Measurements from ENCODE around the gene KDM5B. TPM values are rescaled to one million over a fixed set of nuclear protein-coding genes. Genes with fewer than 3 reads are reported as not detected.

Gene KDM5B
- polyA plus RNA-seq, 1 donor from 2014 or later: 88.4 TPM

DNA sequence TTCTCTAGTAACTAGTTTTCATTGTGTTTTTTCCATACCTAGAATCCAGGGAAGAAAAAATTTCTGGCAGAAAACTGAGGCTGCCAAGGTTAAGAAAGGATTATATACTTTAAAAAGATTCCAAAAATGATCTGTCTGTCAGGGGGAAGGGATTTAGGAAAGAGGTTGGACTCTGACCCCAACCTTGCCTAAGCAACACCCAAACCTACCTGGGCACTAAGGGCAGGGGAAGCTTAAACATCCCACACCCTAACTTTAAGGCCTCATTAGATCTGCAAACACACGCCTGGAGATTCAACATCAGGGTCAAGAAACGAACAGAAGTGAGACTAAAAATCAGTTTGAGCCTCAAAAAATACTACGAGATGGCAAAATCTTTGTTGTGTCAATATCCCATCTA is 19.4 kb downstream of the KDM5B start:
- Histone ChIP-seq H3K9me3 (ENCODE audit: low read length) (no peaks in the 10 kb centered on the region), H3K4me3 (ENCODE audit: low read length) (no peak overlapping the region), H4K20me1 (ENCODE audit: insufficient read depth) (peaks cover 76% of the 10 kb centered on the region), H3K79me2 (replicated peaks; ENCODE audit: insufficient read depth, low read length) (peaks cover 96% of the 10 kb centered on the region), H3K4me2 (ENCODE audit: low read length) (no peak overlapping the region), H3F3A (ENCODE audit: insufficient read depth, low read length, poor library complexity, severe bottlenecking) (peaks cover 3% of the 10 kb centered on the region), H2AFZ (ENCODE audit: low read depth, low read length) (no peak overlapping the region), H3K27me3 (ENCODE audit: insufficient read depth, low read depth, low read length) (no peaks in the 10 kb centered on the region), H3K9ac (ENCODE audit: low read length) (no peak overlapping the region), H3K9me2 (ENCODE audit: insufficient read depth, low read length) (no peaks in the 10 kb centered on the region), H3K27ac (ENCODE audit: low read length) (no peak overlapping the region), H3K36me3 (ENCODE audit: insufficient read depth, low read length) (no peaks in the 10 kb centered on the region)
- no peak for TF ChIP-seq RAD21 (conservative IDR thresholded peaks at IDR 0.05)
- no peak for TF ChIP-seq EP300 (conservative IDR thresholded peaks at IDR 0.05; ENCODE audit: poor library complexity, severe bottlenecking)
- TF ChIP-seq, protein P1, sequence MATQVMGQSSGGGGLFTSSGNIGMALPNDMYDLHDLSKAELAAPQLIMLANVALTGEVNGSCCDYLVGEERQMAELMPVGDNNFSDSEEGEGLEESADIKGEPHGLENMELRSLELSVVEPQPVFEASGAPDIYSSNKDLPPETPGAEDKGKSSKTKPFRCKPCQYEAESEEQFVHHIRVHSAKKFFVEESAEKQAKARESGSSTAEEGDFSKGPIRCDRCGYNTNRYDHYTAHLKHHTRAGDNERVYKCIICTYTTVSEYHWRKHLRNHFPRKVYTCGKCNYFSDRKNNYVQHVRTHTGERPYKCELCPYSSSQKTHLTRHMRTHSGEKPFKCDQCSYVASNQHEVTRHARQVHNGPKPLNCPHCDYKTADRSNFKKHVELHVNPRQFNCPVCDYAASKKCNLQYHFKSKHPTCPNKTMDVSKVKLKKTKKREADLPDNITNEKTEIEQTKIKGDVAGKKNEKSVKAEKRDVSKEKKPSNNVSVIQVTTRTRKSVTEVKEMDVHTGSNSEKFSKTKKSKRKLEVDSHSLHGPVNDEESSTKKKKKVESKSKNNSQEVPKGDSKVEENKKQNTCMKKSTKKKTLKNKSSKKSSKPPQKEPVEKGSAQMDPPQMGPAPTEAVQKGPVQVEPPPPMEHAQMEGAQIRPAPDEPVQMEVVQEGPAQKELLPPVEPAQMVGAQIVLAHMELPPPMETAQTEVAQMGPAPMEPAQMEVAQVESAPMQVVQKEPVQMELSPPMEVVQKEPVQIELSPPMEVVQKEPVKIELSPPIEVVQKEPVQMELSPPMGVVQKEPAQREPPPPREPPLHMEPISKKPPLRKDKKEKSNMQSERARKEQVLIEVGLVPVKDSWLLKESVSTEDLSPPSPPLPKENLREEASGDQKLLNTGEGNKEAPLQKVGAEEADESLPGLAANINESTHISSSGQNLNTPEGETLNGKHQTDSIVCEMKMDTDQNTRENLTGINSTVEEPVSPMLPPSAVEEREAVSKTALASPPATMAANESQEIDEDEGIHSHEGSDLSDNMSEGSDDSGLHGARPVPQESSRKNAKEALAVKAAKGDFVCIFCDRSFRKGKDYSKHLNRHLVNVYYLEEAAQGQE (IDR thresholded peaks at IDR 0.05; ENCODE audit: borderline replicate concordance): no peak
- TF ChIP-seq POLR2AphosphoS5 (IDR thresholded peaks at IDR 0.05): no peak
- TF ChIP-seq SMC3 (conservative IDR thresholded peaks at IDR 0.05; ENCODE audit: poor library complexity): no peak
- no peak for TF ChIP-seq TAF1 (IDR thresholded peaks at IDR 0.05; ENCODE audit: low read depth)
- no peak for TF ChIP-seq MXI1 (conservative IDR thresholded peaks at IDR 0.05; ENCODE audit: poor library complexity, severe bottlenecking)
- TF ChIP-seq EZH2 (IDR thresholded peaks at IDR 0.05; ENCODE audit: borderline replicate concordance, insufficient read depth, low read length, poor library complexity, severe bottlenecking): no peak
- TF ChIP-seq, protein P2, sequence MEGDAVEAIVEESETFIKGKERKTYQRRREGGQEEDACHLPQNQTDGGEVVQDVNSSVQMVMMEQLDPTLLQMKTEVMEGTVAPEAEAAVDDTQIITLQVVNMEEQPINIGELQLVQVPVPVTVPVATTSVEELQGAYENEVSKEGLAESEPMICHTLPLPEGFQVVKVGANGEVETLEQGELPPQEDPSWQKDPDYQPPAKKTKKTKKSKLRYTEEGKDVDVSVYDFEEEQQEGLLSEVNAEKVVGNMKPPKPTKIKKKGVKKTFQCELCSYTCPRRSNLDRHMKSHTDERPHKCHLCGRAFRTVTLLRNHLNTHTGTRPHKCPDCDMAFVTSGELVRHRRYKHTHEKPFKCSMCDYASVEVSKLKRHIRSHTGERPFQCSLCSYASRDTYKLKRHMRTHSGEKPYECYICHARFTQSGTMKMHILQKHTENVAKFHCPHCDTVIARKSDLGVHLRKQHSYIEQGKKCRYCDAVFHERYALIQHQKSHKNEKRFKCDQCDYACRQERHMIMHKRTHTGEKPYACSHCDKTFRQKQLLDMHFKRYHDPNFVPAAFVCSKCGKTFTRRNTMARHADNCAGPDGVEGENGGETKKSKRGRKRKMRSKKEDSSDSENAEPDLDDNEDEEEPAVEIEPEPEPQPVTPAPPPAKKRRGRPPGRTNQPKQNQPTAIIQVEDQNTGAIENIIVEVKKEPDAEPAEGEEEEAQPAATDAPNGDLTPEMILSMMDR (IDR thresholded peaks at IDR 0.05; ENCODE audit: poor library complexity, severe bottlenecking): no peak

DNA sequence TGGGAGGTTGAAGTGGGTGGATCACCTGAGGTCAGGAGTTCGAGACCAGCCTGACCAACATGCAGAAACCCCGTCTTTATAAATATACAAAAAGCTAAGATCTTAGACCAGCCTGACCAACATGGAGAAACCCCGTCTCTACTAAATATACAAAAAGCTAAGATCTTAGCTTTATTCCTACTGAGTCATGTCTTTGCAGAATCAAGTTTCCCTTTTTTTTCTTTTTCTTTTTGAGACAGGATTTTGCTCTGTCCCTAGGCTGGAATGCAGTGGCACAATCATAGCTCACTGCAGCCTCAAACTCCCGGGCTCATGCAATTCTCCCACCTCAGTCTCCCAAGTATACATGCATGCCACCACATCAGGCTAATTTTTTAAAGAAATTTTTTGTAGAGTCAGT is 21.4 kb downstream of the KDM5B start:
- peaks cover 76% of the 10 kb centered on the region for H4K20me1 ChIP-seq (ENCODE audit: insufficient read depth)
- no peak overlapping the region for H3K27ac ChIP-seq (ENCODE audit: low read length)
- H3F3A ChIP-seq (ENCODE audit: insufficient read depth, low read length, poor library complexity, severe bottlenecking): peaks cover 3% of the 10 kb centered on the region
- H3K4me2 ChIP-seq (ENCODE audit: low read length): no peak overlapping the region
- H3K27me3 ChIP-seq (ENCODE audit: insufficient read depth, low read depth, low read length): no peaks in the 10 kb centered on the region
- H3K9me2 ChIP-seq (ENCODE audit: insufficient read depth, low read length): no peaks in the 10 kb centered on the region
- H3K4me3 ChIP-seq (ENCODE audit: low read length): no peak overlapping the region
- no peaks in the 10 kb centered on the region for H3K9me3 ChIP-seq (ENCODE audit: low read length)
- TF ChIP-seq RAD21 (conservative IDR thresholded peaks at IDR 0.05): no peak
- no peak for TF ChIP-seq EZH2 (IDR thresholded peaks at IDR 0.05; ENCODE audit: borderline replicate concordance, insufficient read depth, low read length, poor library complexity, severe bottlenecking)
- no peak for TF ChIP-seq TAF1 (IDR thresholded peaks at IDR 0.05; ENCODE audit: low read depth)
- no peak for TF ChIP-seq MXI1 (conservative IDR thresholded peaks at IDR 0.05; ENCODE audit: poor library complexity, severe bottlenecking)
- no peak for TF ChIP-seq SMC3 (conservative IDR thresholded peaks at IDR 0.05; ENCODE audit: poor library complexity)
- no peak for TF ChIP-seq POLR2AphosphoS5 (IDR thresholded peaks at IDR 0.05)
- TF ChIP-seq, protein P2 (IDR thresholded peaks at IDR 0.05; ENCODE audit: poor library complexity, severe bottlenecking): no peak
- TF ChIP-seq EP300 (conservative IDR thresholded peaks at IDR 0.05; ENCODE audit: poor library complexity, severe bottlenecking): no peak
- TF ChIP-seq, protein P1 (IDR thresholded peaks at IDR 0.05; ENCODE audit: borderline replicate concordance): no peak
- no peaks in the 10 kb centered on the region for H3K36me3 ChIP-seq (ENCODE audit: insufficient read depth, low read length)
- peaks cover 95% of the 10 kb centered on the region for H3K79me2 ChIP-seq (replicated peaks; ENCODE audit: insufficient read depth, low read length)
- no peak overlapping the region for H3K9ac ChIP-seq (ENCODE audit: low read length)
- no peak overlapping the region for H2AFZ ChIP-seq (ENCODE audit: low read depth, low read length)

Data from neural cell (in vitro differentiated cells).